GM12878 (cell line): ENCODE measurements around the gene C3orf20. TPM values are rescaled to one million over a fixed set of nuclear protein-coding genes. Genes with fewer than 3 reads are reported as not detected.

Source experiments
- ATAC-seq: fragments of 200-7000 bp; cut with Tn5 transposase; 3 replicates; pipeline ENCODE4 v1.9.1; 2020; ENCODE audit warnings: mild to moderate bottlenecking, moderate library complexity
- BruUV-seq: library from RNA; stranded (reverse); fragments of 400-500 nt; replicated peaks from 2 replicates; lab custom pipeline; 2021; lab: Mats Ljungman, UMichigan
- CTCF ChIA-PET: fragments of 300-600 bp; sonication (Branson Sonifier 250); formaldehyde crosslinking; extraction: SDS; loops from one replicate; lab custom pipeline; 2021; ENCODE audit warnings: inconsistent platforms; lab: Yijun Ruan, JAX
- POLR2A ChIA-PET: fragments of 350-600 bp; formaldehyde crosslinking; extraction: SDS; loops from one replicate; lab custom pipeline; 2021; ENCODE audit warnings: inconsistent platforms; lab: Charles Lee
- RAD21 ChIA-PET: fragments of 300-600 bp; sonication (Branson Sonifier 250); formaldehyde crosslinking; loops from one replicate; lab custom pipeline; 2023; ENCODE audit warnings: antibody characterized with exemption; ENCODE audit not compliant: unreplicated experiment; lab: Charles Lee
- SMC1A ChIA-PET: fragments of 300-600 bp; sonication (Branson Sonifier 250); formaldehyde crosslinking; loops from one replicate; lab custom pipeline; 2023; ENCODE audit not compliant: unreplicated experiment, uncharacterized antibody; lab: Charles Lee
- DNase-seq: peaks from one replicate; pipeline ENCODE4 v3.0.0-alpha.2; 2011; ENCODE audit warnings: low read depth, low spot score
- FAIRE-seq: peaks from 3 replicates; lab custom pipeline; 2011; peaks lifted over from hg19 to GRCh38; lab: Jason Lieb, UNC
- H2AFZ ChIP-seq: 2 replicates; pipeline ENCODE4 v1.6.0; 2011; ENCODE audit warnings: low read depth, low read length, control low read depth; ENCODE audit not compliant: control insufficient read depth
- H3K27ac ChIP-seq: 2 replicates; pipeline ENCODE4 v1.5.1; 2011; ENCODE audit warnings: control low read depth; ENCODE audit not compliant: control insufficient read depth, insufficient read depth
- H3K27me3 ChIP-seq, 2 experiments: replicated peaks in 1 of 2; 2 replicates each; pipeline versions ENCODE4 v1.6.0 to v1.6.1; 2011; ENCODE audit warnings: low read length in 1 of 2; ENCODE audit not compliant: control insufficient read depth in 2 of 2, insufficient read depth in 2 of 2
- H3K36me3 ChIP-seq, 2 experiments: 2 replicates each; pipeline ENCODE4 v1.5.1; 2011; ENCODE audit warnings: low read length in 1 of 2; ENCODE audit not compliant: control insufficient read depth in 2 of 2, insufficient read depth in 2 of 2
- H3K4me1 ChIP-seq: 2 replicates; pipeline ENCODE4 v1.6.1; 2011; ENCODE audit warnings: mild to moderate bottlenecking, low read length, moderate library complexity, mixed read lengths; ENCODE audit not compliant: control insufficient read depth, insufficient read depth
- H3K4me2 ChIP-seq: 2 replicates; pipeline ENCODE4 v1.6.0; 2011; ENCODE audit warnings: control low read depth; ENCODE audit not compliant: control insufficient read depth, insufficient read depth
- H3K4me3 ChIP-seq: fragments of 200-600 bp; sonication (generic); 2 replicates; pipeline ENCODE4 v1.5.1; 2016
- H3K79me2 ChIP-seq: 2 replicates; pipeline ENCODE4 v1.6.0; 2011; ENCODE audit warnings: low read length; ENCODE audit not compliant: control insufficient read depth, insufficient read depth
- H3K9ac ChIP-seq: 2 replicates; pipeline ENCODE4 v1.8.0; 2011; ENCODE audit warnings: low read length, control low read depth, mixed read lengths; ENCODE audit not compliant: control insufficient read depth, insufficient read depth
- H3K9me3 ChIP-seq: replicated peaks from 3 replicates; pipeline ENCODE4 v1.5.1; 2011; ENCODE audit warnings: mild to moderate bottlenecking, low read length; ENCODE audit not compliant: control insufficient read depth, insufficient read depth
- H4K20me1 ChIP-seq: 2 replicates; pipeline ENCODE4 v1.6.0; 2011; ENCODE audit not compliant: control insufficient read depth, insufficient read depth
- CBX3 ChIP-seq: fragments of 200-600 bp; sonication (generic); IDR thresholded peaks from 2 replicates; pipeline ENCODE4 v1.6.1; 2016; ENCODE audit warnings: low read depth, borderline replicate concordance
- FOS ChIP-seq: IDR thresholded peaks from 3 replicates; pipeline ENCODE4 v1.6.1; 2011; ENCODE audit warnings: borderline replicate concordance; ENCODE audit not compliant: insufficient read length; ENCODE audit errors: extremely low read depth
- IRF3 ChIP-seq: fragments of 450-650 bp; IDR thresholded peaks from 2 replicates; pipeline ENCODE4 v1.6.1; 2014; ENCODE audit warnings: mild to moderate bottlenecking
- RCOR1 ChIP-seq: conservative IDR thresholded peaks from 2 replicates; pipeline ENCODE4 v1.6.1; 2012; ENCODE audit warnings: low read depth, low read length, improper control_type of control experiment
- RELA ChIP-seq: fragments of 450-650 bp; IDR thresholded peaks from 2 replicates; pipeline ENCODE4 v1.8.0; 2014; ENCODE audit warnings: borderline replicate concordance; ENCODE audit not compliant: partially characterized antibody
- TARDBP ChIP-seq: IDR thresholded peaks from 2 replicates; pipeline ENCODE4 v1.6.1; 2016; ENCODE audit warnings: borderline replicate concordance
- ZNF207 ChIP-seq: fragments of 450-650 bp; IDR thresholded peaks from 2 replicates; pipeline ENCODE4 v1.6.1; 2014; ENCODE audit warnings: antibody characterized with exemption, mild to moderate bottlenecking, borderline replicate concordance
- ZNF592 ChIP-seq: fragments of 450-650 bp; IDR thresholded peaks from 2 replicates; pipeline ENCODE4 v1.6.1; 2017; ENCODE audit warnings: mild to moderate bottlenecking, moderate library complexity
- whole genome bisulfite sequencing: methylation state at CpG from one replicate; pipeline ENCODE4 v1.1.6; 2016; ENCODE audit warnings: low lambda C conversion rate; ENCODE audit not compliant: insufficient replicate concordance, insufficient coverage; ENCODE audit errors: missing lambda C conversion rate; 5-methylcytosine and 5-hydroxymethylcytosine counted together
- in situ Hi-C: fragments of 300-500 bp; cut with MboI; formaldehyde crosslinking; loops from 9 replicates; pipeline ENCODE4 v1.14.3; 2018; ENCODE audit warnings: mixed read lengths
- intact Hi-C: fragments of 100-400 bp; cut with micrococcal nuclease; formaldehyde crosslinking; loops from one replicate; pipeline ENCODE4 v1.14.2; 2022; ENCODE audit not compliant: unreplicated experiment
- polyA plus RNA-seq, 11 experiments: library from polyadenylated mRNA; depleted of rRNA in 4 of 11; unstranded in 6 of 11; stranded (reverse) in 5 of 11; fragments of >200 nt; fragmentation: Nextera tagmentation in 4 of 11; fragmentation: Illumina TruSeq in 1 of 11; extraction: Ambion mirVana in 4 of 11; extraction: Trizol in 1 of 11; gene quantifications; 1 replicate in 1 of 11; 2 replicates in 10 of 11; pipeline versions ENCODE4 v1.2.1 to v1.2.3, GENCODE V29; 2011 to 2016; ENCODE audit warnings: inconsistent platforms in 2 of 11, missing spikeins in 2 of 11, low read depth in 1 of 11
- total RNA-seq, 4 experiments: library from RNA; depleted of rRNA in 3 of 4; stranded (reverse); fragments of >200 nt in 3 of 4; fragmentation: Illumina TruSeq in 1 of 4; extraction: Trizol in 1 of 4; gene quantifications; 2 replicates each; pipeline versions ENCODE4 v1.2.1 to v1.2.3, GENCODE V29; 2013 to 2021

The C3orf20 gene
- total and polyA plus RNA-seq, 10 of the 15 experiments (the other 5 are each of a cell fraction or from before 2014, with no cell fraction given) = 0.05 to 2.9 (median 1.0) TPM

DNA sequence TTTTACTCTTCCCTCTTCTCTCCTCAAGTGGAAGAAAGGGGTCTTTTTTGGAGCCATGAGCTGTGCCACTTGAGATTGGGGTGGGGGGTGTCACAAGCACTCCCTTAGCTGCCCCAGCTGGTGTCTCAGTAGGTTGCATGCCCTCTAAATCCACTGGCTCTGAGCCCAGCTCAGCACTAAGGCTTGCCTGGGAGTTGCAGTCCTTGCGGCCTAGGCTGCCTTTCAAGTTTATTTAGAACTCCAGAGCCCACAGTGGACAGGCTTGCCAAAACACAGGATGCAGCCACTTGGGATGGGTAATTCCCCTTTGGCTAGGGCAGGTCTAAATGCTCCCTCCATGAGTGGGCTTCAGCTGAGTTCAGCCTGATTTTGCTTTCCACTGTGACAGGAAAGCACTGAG is 24.7 kb downstream of the C3orf20 start:
- Histone ChIP-seq H3K27ac (no peak overlapping the region), H3K4me3 (no peak overlapping the region), H4K20me1 (no peaks in the 10 kb centered on the region), H2AFZ (no peak overlapping the region), H3K9ac (no peak overlapping the region)
- SMC1A ChIA-PET = interaction anchor here (1.0 to 1.6 kb wide), 4 partner anchors 8 to 81 kb away, joined by 3 to 8 read pairs (median 6); no protein-coding TSS in a partner anchor
- FAIRE-seq (no peak), ATAC-seq (no peak; the same call in 2 of the 3 replicates), DNase-seq (no peak)
- intact Hi-C loops = no loop called here
- no peak for TF ChIP-seq RELA
- no peak for TF ChIP-seq FOS
- no peak for TF ChIP-seq ZNF207
- no peak for TF ChIP-seq RCOR1
- no peak for TF ChIP-seq TARDBP
- no peak for TF ChIP-seq CBX3
- TF ChIP-seq IRF3 = no peak
- no peak for TF ChIP-seq ZNF592
- TF ChIP-seq, all 136 proteins: peak for 0
- no peaks in the 10 kb centered on the region for H3K9me3 ChIP-seq
- no peaks in the 10 kb centered on the region for H3K79me2 ChIP-seq
- in situ Hi-C loops = no loop called here
- ChIA-PET POLR2A (no interaction called here), RAD21 (no interaction called here), CTCF (interaction anchor here (0.9 to 2.5 kb wide), 2 partner anchors 9 to 81 kb away, joined by 4 to 13 read pairs; no protein-coding TSS in a partner anchor)
- no TSS peak for BruUV-seq
- H3K36me3 ChIP-seq = peaks cover 2% of the 10 kb centered on the region in 2 experiments; a peak in 3 of 4 replicates
- no peak overlapping the region for H3K4me2 ChIP-seq
- peaks cover 6% of the 10 kb centered on the region; the same call in 1 of the 2 replicates for H3K4me1 ChIP-seq
- WGBS = 100% methylated on average over 1 of the region's 1 CpG
- H3K27me3 ChIP-seq = no peaks in the 10 kb centered on the region
